Breast epithelium (tissue), 4 donors: ENCODE results near the gene DRAP1. TPM values are rescaled to one million over a fixed set of nuclear protein-coding genes. Genes with fewer than 3 reads are reported as not detected.
"Not testable (repeated sequence)": the region's sequence is repeated elsewhere in the genome, so short reads cannot be mapped to it uniquely, and the experiment has no call there.

ENCODE experiments used
- DNase-seq, 2 donors: peaks; one replicate each; pipeline ENCODE4 v3.0.0-alpha.2; 2019; ENCODE audit warnings: low spot score in 2 of 2
- H3K27ac ChIP-seq, 2 donors: fragments of 200-600 bp; sonication (generic) in 1 of 2; one replicate each; pipeline ENCODE4 v1.5.1; 2016 to 2019; ENCODE audit warnings: mild to moderate bottlenecking in 1 of 2
- H3K27me3 ChIP-seq, 2 donors: fragments of 200-600 bp; sonication (generic) in 1 of 2; one replicate each; pipeline versions ENCODE4 v1.5.1 to v1.6.0; 2017 to 2019; ENCODE audit warnings: control low read depth in 1 of 2, mild to moderate bottlenecking in 1 of 2
- H3K36me3 ChIP-seq: fragments of 200-600 bp; one replicate; pipeline ENCODE4 v1.5.1; 2019
- H3K4me1 ChIP-seq, 2 donors: fragments of 200-600 bp; sonication (generic); one replicate each; pipeline ENCODE4 v1.5.1; 2016 to 2019; ENCODE audit warnings: control low read depth in 1 of 2
- H3K4me3 ChIP-seq, 3 donors: fragments of 200-600 bp; sonication (generic); 1 replicate in 2 of 3; 2 replicates in 1 of 3; pipeline ENCODE4 v1.5.1; 2016 to 2019; ENCODE audit warnings: mild to moderate bottlenecking in 3 of 3, moderate library complexity in 2 of 3
- H3K9me3 ChIP-seq, 2 donors: fragments of 200-600 bp; sonication (generic) in 1 of 2; one replicate each; pipeline ENCODE4 v1.5.1; 2016 to 2019; ENCODE audit warnings: control low read depth in 1 of 2
- CTCF ChIP-seq, 3 donors: fragments of 450-650 bp; IDR thresholded peaks; one replicate each; pipeline ENCODE4 v1.5.1; 2016 to 2017; ENCODE audit warnings: antibody characterized with exemption in 3 of 3, mild to moderate bottlenecking in 3 of 3, moderate library complexity in 3 of 3
- POLR2A ChIP-seq: fragments of 450-650 bp; IDR thresholded peaks from one replicate; pipeline ENCODE4 v1.6.1; 2016; ENCODE audit warnings: antibody characterized with exemption, mild to moderate bottlenecking, moderate library complexity
- POLR2AphosphoS5 ChIP-seq, 3 donors: sonication (generic); formaldehyde crosslinking; IDR thresholded peaks; one replicate each; pipeline ENCODE4 v1.6.1; 2017; ENCODE audit warnings: antibody characterized with exemption in 3 of 3
- intact Hi-C: fragments of 100-400 bp; cut with DNase I; formaldehyde crosslinking; loops from one replicate; pipeline ENCODE4 v1.15.1; 2023; ENCODE audit warnings: low total_unique reads
- total RNA-seq, 3 donors: library from RNA; depleted of rRNA; stranded (reverse); fragments of >200 nt; gene quantifications; one replicate each; pipeline ENCODE4 v1.1.0, GENCODE V29; 2016

DRAP1 gene
- total RNA-seq, 3 donors from 2014 or later: 50.1 to 64.5 (median 51.5) TPM

- no peak for DNase-seq
- TF ChIP-seq CTCF (IDR thresholded peaks at IDR 0.05): no peak
- no peak for TF ChIP-seq POLR2A
- no peak for TF ChIP-seq POLR2AphosphoS5 (IDR thresholded peaks at IDR 0.05)
Measured at GRCh38 chr11:65945941-65946558, 26.8 kb downstream of the DRAP1 start.

GRCh38 chr11:65946655-65947054 is 27.4 kb downstream of the DRAP1 start:
- Histone ChIP-seq H3K36me3 (no peaks in the 10 kb centered on the region), H3K27me3 (peaks cover 0 to 5% of the 10 kb centered on the region in 2 donors), H3K27ac (no peak overlapping the region), H3K9me3 (no peaks in the 10 kb centered on the region), H3K4me1 (no peaks in the 10 kb centered on the region), H3K4me3 (no peak overlapping the region)
- no peak for TF ChIP-seq POLR2A
- TF ChIP-seq CTCF (IDR thresholded peaks at IDR 0.05): no peak
- TF ChIP-seq POLR2AphosphoS5 (IDR thresholded peaks at IDR 0.05): no peak
- DNase-seq: no peak
- intact Hi-C loops: no loop called here

More at GRCh38 chr11:65945941-65946558, 26.8 kb downstream of the DRAP1 start:
- Histone ChIP-seq H3K27me3 (peaks cover 0 to 5% of the 10 kb centered on the region in 2 donors), H3K9me3 (no peaks in the 10 kb centered on the region), H3K4me1 (no peaks in the 10 kb centered on the region), H3K36me3 (no peaks in the 10 kb centered on the region), H3K4me3 (no peak overlapping the region), H3K27ac (no peak overlapping the region)
- intact Hi-C loops: no loop called here

GRCh38 chr11:65947133-65947532 is 27.9 kb downstream of the DRAP1 start:
- no peaks in the 10 kb centered on the region for H3K4me1 ChIP-seq
- intact Hi-C loops: no loop called here
- no peak for TF ChIP-seq CTCF (IDR thresholded peaks at IDR 0.05)
- no peak for TF ChIP-seq POLR2AphosphoS5 (IDR thresholded peaks at IDR 0.05)
- no peak for TF ChIP-seq POLR2A
- H3K27me3 ChIP-seq: peaks cover 0 to 5% of the 10 kb centered on the region in 2 donors
- H3K9me3 ChIP-seq: no peaks in the 10 kb centered on the region
- H3K36me3 ChIP-seq: no peaks in the 10 kb centered on the region
- DNase-seq: no peak
- H3K4me3 ChIP-seq: no peak overlapping the region
- H3K27ac ChIP-seq: no peak overlapping the region

GRCh38 chr11:65947603-65948125 is 28.4 kb downstream of the DRAP1 start:
- Histone ChIP-seq H3K36me3 (no peaks in the 10 kb centered on the region), H3K27me3 (peaks cover 0 to 5% of the 10 kb centered on the region in 2 donors), H3K4me1 (no peaks in the 10 kb centered on the region), H3K9me3 (no peaks in the 10 kb centered on the region), H3K27ac (no peak overlapping the region), H3K4me3 (no peak overlapping the region)
- TF ChIP-seq CTCF (IDR thresholded peaks at IDR 0.05): no peak
- no peak for TF ChIP-seq POLR2AphosphoS5 (IDR thresholded peaks at IDR 0.05)
- no peak for TF ChIP-seq POLR2A
- DNase-seq: no peak
- intact Hi-C loops: no loop called here

- intact Hi-C loops, DNase-seq, H3K9me3 ChIP-seq, H3K4me1 ChIP-seq, H3K36me3 ChIP-seq, H3K27ac ChIP-seq, H3K4me3 ChIP-seq: not testable (repeated sequence)
- peaks cover 4 to 15% of the 10 kb centered on the region in 2 donors for H3K27me3 ChIP-seq
Measured at GRCh38 chr11:65950711-65951110, 31.5 kb downstream of the DRAP1 start.

- DNase-seq, H3K4me1 ChIP-seq, H3K27ac ChIP-seq, H3K9me3 ChIP-seq, intact Hi-C loops, H3K36me3 ChIP-seq, H3K4me3 ChIP-seq: not testable (repeated sequence)
- peaks cover 4 to 17% of the 10 kb centered on the region in 2 donors for H3K27me3 ChIP-seq
Measured at GRCh38 chr11:65951641-65952040, 32.4 kb downstream of the DRAP1 start.
